Measurements from ENCODE around the gene CMTR1. TPM values are rescaled to one million over a fixed set of nuclear protein-coding genes. Genes with fewer than 3 reads are reported as not detected.
"Not testable (repeated sequence)": the region's sequence is repeated elsewhere in the genome, so short reads cannot be mapped to it uniquely, and the experiment has no call there.

Gene CMTR1
- total and polyA plus RNA-seq, 8 donors: 13.4 to 31.0 (median 17.2) TPM

DNA sequence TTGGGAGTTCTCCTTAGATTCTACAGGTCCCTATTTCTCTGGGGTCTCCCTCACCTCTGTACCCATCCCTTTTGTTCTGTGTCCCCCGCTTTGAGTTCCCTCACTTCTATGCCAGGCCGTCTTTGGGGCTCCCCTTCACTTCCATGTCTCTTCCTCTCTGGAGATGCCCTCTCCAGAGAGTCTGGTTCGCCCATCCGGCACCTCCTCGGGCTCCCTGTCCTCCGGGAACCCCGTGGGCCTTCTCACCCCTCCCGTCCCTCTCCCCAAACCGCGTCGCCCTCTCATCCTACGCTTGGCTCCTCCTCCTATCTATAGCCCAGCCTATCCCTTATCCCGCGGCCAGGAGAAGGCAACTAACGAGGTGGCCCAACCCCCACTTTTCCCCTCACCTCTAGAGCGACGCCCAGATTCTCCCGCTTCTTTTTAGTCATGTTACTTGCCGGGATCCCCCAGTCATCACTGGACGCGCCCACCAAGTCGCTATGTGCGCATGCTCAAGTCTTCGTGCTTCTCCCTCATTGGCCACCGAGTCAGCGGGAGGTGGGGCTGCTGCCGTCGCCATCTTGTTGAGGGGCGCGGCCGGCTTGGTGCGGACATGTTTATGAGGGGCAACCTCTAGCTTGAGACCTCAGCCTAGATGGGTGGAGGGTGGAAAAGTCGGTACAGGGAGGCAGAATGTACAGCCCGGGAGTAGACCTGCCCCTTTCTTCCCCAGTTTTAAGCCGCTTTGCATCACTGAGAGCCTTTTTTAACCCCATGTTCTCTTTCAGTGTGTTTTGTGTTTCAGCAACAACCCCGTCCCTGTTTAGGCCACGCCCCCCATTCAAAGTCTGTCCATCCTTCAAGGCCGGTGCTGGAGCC lies 66.6 kb downstream of the CMTR1 start, which contains the start of gene CCDC167:
Gene CCDC167, minus strand, starts transcription at position 461 of the 861 bp plus-strand sequence. Its CDS starts 30 bp downstream, at position 431.
- DNase-seq (peak; percentile 90 to 98 (median 92)), FAIRE-seq (no peak), ATAC-seq (peak; percentile 98 to 100 (median 99))
- intact Hi-C loops (cut with DNase I): no loop called here
- H3K4me3 ChIP-seq: peak within 1 kb of the TSS; percentile 37 to 83 (median 51)
- peaks cover 0 to 4% (median 0%) of the 10 kb centered on the region in 3 donors for H3K4me1 ChIP-seq
- no peak within 1 kb of the TSS for H3K27ac ChIP-seq
- H3K9me3 ChIP-seq: no peaks in the 10 kb centered on the region
- TF ChIP-seq, protein P1, sequence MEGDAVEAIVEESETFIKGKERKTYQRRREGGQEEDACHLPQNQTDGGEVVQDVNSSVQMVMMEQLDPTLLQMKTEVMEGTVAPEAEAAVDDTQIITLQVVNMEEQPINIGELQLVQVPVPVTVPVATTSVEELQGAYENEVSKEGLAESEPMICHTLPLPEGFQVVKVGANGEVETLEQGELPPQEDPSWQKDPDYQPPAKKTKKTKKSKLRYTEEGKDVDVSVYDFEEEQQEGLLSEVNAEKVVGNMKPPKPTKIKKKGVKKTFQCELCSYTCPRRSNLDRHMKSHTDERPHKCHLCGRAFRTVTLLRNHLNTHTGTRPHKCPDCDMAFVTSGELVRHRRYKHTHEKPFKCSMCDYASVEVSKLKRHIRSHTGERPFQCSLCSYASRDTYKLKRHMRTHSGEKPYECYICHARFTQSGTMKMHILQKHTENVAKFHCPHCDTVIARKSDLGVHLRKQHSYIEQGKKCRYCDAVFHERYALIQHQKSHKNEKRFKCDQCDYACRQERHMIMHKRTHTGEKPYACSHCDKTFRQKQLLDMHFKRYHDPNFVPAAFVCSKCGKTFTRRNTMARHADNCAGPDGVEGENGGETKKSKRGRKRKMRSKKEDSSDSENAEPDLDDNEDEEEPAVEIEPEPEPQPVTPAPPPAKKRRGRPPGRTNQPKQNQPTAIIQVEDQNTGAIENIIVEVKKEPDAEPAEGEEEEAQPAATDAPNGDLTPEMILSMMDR (IDR thresholded peaks at IDR 0.05): no peak
- H3K27me3 ChIP-seq: no peaks in the 10 kb centered on the region
- 1 to 2% methylated on average over 38 of the region's 38 CpGs for WGBS, 2 donors
- H3K36me3 ChIP-seq: no peaks in the 10 kb centered on the region

DNA sequence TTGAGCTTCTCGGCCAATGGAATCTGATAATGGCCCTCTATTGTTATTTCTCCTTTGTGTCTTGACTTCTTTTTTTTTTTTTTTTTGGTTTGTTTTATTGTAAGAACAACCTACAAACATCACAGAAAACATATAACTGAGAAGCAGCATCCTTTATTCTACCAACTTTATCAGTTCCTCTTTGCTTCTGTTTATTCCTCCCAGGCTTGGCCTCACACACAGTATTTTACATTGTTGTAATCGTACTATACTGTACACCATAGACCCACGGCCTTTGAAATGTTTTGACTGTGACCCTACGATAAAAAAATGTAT lies 67.2 kb downstream of the CMTR1 start:
- Histone ChIP-seq H3K36me3 (no peaks in the 10 kb centered on the region), H3K4me1 (peaks cover 0 to 4% (median 0%) of the 10 kb centered on the region in 3 donors), H3K27ac (no peak overlapping the region), H3K4me3 (peak overlapping the region in 2 of 4 donors; percentile 59 to 83), H3K9me3 (no peaks in the 10 kb centered on the region), H3K27me3 (no peaks in the 10 kb centered on the region)
- 72 to 76% methylated on average over 4 of the region's 4 CpGs for WGBS, 2 donors
- intact Hi-C loops (cut with DNase I): no loop called here
- TF ChIP-seq, protein P1 (IDR thresholded peaks at IDR 0.05): no peak
- FAIRE-seq (no peak), ATAC-seq (no peak), DNase-seq (no peak)

- H3K36me3 ChIP-seq; FAIRE-seq; H3K4me1 ChIP-seq; DNase-seq; H3K4me3 ChIP-seq; H3K9me3 ChIP-seq; intact Hi-C loops (cut with DNase I); H3K27ac ChIP-seq; H3K27me3 ChIP-seq; ATAC-seq: not testable (repeated sequence)
- 94 to 97% methylated on average over 6 of the region's 6 CpGs for WGBS, 2 donors
Measured at GRCh38 chr6:37500904-37501303, 67.9 kb downstream of the CMTR1 start.

GRCh38 chr6:37501632-37502491 lies 68.8 kb downstream of the CMTR1 start:
- DNase-seq (no peak), ATAC-seq (no peak), FAIRE-seq (no peak)
- Histone ChIP-seq H3K4me3 (no peak overlapping the region), H3K4me1 (peaks cover 0 to 4% (median 0%) of the 10 kb centered on the region in 3 donors), H3K27me3 (no peaks in the 10 kb centered on the region), H3K36me3 (no peaks in the 10 kb centered on the region), H3K9me3 (no peaks in the 10 kb centered on the region), H3K27ac (no peak overlapping the region)
- WGBS, 2 donors: 75 to 80% methylated on average over 10 of the region's 10 CpGs
- intact Hi-C loops (cut with DNase I): no loop called here
- TF ChIP-seq, protein P1 (IDR thresholded peaks at IDR 0.05): no peak

DNA sequence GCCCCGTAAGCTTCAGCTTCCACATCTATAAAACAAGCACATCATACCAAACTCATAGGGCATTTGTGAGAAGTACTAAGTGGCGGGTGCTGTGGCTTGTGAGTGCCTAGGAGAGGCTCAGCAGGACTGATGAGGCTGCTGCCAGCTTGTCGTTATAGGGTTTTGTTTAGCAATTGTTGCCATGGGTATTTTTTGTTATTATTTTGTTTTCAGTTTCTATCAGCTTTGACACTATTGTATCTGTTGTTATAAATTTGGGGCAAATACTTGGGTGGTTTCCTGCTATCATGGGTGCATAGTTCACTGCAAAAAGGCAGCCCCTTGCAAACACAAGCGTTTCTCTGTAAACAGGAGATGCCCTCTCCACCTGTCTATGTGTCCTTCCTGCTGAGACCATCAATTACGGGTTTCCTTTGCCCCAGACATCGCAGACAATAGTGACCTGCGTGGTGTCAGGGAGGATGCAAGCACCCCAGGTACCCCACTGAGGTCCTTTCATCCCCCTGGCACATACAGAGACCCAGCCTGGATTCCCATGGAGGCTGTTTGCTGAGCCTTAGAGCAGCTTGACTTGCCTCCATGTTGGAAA lies 69.8 kb downstream of the CMTR1 start:
- Histone ChIP-seq H3K27ac (no peak overlapping the region), H3K4me3 (no peak overlapping the region), H3K4me1 (peaks cover 0 to 4% (median 0%) of the 10 kb centered on the region in 3 donors), H3K27me3 (no peaks in the 10 kb centered on the region), H3K9me3 (no peaks in the 10 kb centered on the region), H3K36me3 (no peaks in the 10 kb centered on the region)
- ATAC-seq: no peak
- intact Hi-C loops (cut with DNase I): no loop called here
- DNase-seq: no peak
- TF ChIP-seq, protein P1 (IDR thresholded peaks at IDR 0.05): no peak
- 61 to 68% methylated on average over 7 of the region's 7 CpGs for WGBS, 2 donors
- FAIRE-seq: no peak

Data from pancreas (tissue), 10 donors.